ENCODE measurements around the gene GRID1. TPM values are rescaled to one million over a fixed set of nuclear protein-coding genes. Genes with fewer than 3 reads are reported as not detected.

The GRID1 gene
- total RNA-seq, 1 experiment from 2014 or later: 0.37 TPM

DNA sequence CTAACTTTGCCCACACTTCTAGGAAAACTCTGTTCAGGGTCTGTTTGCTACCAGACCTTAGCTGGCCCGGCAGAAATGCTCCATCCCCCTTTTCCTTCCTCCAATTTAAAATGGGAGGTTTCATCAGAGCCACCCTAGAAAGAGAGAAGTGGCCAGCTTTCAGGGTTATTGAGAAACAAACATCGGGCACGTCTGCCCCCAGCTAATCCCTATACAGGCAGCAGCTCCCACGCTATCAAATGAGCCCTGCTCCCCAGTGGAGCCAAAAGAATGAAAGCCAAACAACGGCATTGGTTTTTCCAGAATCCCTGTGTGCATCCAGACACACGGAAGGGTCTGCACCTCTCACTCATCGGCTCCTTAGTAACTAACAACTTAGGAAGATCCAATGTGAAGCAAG is 132.5 kb downstream of the GRID1 start (continued):
- TF ChIP-seq ERG (CRISPR knock-in tag; IDR thresholded peaks at IDR 0.05) (no peak), ESRRA (CRISPR knock-in tag; IDR thresholded peaks at IDR 0.05; ENCODE audit: borderline replicate concordance) (no peak)
- TF ChIP-seq, protein P1, sequence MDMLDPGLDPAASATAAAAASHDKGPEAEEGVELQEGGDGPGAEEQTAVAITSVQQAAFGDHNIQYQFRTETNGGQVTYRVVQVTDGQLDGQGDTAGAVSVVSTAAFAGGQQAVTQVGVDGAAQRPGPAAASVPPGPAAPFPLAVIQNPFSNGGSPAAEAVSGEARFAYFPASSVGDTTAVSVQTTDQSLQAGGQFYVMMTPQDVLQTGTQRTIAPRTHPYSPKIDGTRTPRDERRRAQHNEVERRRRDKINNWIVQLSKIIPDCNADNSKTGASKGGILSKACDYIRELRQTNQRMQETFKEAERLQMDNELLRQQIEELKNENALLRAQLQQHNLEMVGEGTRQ (CRISPR knock-in tag; IDR thresholded peaks at IDR 0.05): no peak
- TF ChIP-seq, protein P2, sequence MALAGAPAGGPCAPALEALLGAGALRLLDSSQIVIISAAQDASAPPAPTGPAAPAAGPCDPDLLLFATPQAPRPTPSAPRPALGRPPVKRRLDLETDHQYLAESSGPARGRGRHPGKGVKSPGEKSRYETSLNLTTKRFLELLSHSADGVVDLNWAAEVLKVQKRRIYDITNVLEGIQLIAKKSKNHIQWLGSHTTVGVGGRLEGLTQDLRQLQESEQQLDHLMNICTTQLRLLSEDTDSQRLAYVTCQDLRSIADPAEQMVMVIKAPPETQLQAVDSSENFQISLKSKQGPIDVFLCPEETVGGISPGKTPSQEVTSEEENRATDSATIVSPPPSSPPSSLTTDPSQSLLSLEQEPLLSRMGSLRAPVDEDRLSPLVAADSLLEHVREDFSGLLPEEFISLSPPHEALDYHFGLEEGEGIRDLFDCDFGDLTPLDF (CRISPR knock-in tag; IDR thresholded peaks at IDR 0.05): no peak

DNA sequence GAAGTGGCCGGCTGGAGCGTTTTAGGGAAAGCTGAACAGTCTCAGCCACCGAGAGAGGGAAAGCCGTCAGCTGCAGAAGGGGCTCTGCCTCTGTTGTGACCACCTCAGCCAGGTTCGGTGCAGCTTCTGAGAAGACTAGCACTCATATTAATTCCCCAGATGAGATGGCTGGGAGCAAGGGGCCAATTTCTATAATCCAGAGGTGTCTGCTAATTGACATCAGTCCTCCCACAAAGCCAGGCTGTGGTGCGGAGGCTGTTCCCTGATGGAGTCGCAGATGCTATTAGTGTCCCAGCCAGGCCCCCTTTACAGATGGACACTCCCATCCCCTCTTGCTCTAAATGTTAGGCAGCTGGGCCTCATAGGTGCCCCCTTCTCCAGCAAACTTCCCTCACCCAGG is 133.5 kb downstream of the GRID1 start:
- POLR2A ChIA-PET: no interaction called here
- Mint-ChIP-seq H3K4me3 (no peak overlapping the region), H3K4me1 (peaks cover 39% of the 10 kb centered on the region), H3K27ac (peak overlapping the region; percentile 65; the same call in 1 of the 2 replicates), H3K27me3 (ENCODE audit: low read depth) (peaks cover 3% of the 10 kb centered on the region; the same call in 1 of the 2 replicates), H3K36me3 (peaks cover 17% of the 10 kb centered on the region), H3K9me3 (peaks cover 25% of the 10 kb centered on the region)
- ATAC-seq (no peak; the same call in 1 of the 2 replicates), DNase-seq (ENCODE audit: low spot score) (no peak)
- TF ChIP-seq ZNF671 (CRISPR knock-in tag; IDR thresholded peaks at IDR 0.05): no peak
- no peak for TF ChIP-seq ARID4B (CRISPR knock-in tag; IDR thresholded peaks at IDR 0.05; ENCODE audit: borderline replicate concordance)
- TF ChIP-seq ATF1 (CRISPR knock-in tag; IDR thresholded peaks at IDR 0.05): no peak
- TF ChIP-seq ZNF232 (CRISPR knock-in tag; IDR thresholded peaks at IDR 0.05): no peak
- no peak for TF ChIP-seq SOX15 (CRISPR knock-in tag; IDR thresholded peaks at IDR 0.05)
- no peak for TF ChIP-seq ZNF532 (CRISPR knock-in tag; IDR thresholded peaks at IDR 0.05; ENCODE audit: borderline replicate concordance)
- TF ChIP-seq ZNF425 (CRISPR knock-in tag; conservative IDR thresholded peaks at IDR 0.05): no peak
- no peak for TF ChIP-seq NFATC4 (CRISPR knock-in tag; IDR thresholded peaks at IDR 0.05)
- no peak for TF ChIP-seq NR2C2 (CRISPR knock-in tag; IDR thresholded peaks at IDR 0.05)
- TF ChIP-seq IRF2 (CRISPR knock-in tag; IDR thresholded peaks at IDR 0.05; ENCODE audit: borderline replicate concordance, low read depth): no peak
- TF ChIP-seq, protein P3, sequence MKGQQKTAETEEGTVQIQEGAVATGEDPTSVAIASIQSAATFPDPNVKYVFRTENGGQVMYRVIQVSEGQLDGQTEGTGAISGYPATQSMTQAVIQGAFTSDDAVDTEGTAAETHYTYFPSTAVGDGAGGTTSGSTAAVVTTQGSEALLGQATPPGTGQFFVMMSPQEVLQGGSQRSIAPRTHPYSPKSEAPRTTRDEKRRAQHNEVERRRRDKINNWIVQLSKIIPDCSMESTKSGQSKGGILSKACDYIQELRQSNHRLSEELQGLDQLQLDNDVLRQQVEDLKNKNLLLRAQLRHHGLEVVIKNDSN (CRISPR knock-in tag; IDR thresholded peaks at IDR 0.05): no peak
- TF ChIP-seq SMAD4 (CRISPR knock-in tag; IDR thresholded peaks at IDR 0.05): no peak
- CTCF ChIA-PET: interaction anchor here (1.2 to 2.0 kb wide), 4 partner anchors 55 to 1470 kb away, joined by 3 to 6 read pairs (median 4); no protein-coding TSS in a partner anchor

All from WTC11 (cell line).